ENCODE data around the gene WFIKKN2. TPM values are rescaled to one million over a fixed set of nuclear protein-coding genes. Genes with fewer than 3 reads are reported as not detected.
"Not testable (repeated sequence)": the region's sequence is repeated elsewhere in the genome, so short reads cannot be mapped to it uniquely, and the experiment has no call there.

WFIKKN2 gene
- total RNA-seq (2014; rRNA removed; shearing (Covaris generic)) = not detected in 2 replicates
- polyA plus RNA-seq (2015; cell fraction: cytosol; rRNA removed) = not detected in 2 replicates
- polyA plus RNA-seq (2015; cell fraction: nucleus; rRNA removed) = not detected in 2 replicates

DNA sequence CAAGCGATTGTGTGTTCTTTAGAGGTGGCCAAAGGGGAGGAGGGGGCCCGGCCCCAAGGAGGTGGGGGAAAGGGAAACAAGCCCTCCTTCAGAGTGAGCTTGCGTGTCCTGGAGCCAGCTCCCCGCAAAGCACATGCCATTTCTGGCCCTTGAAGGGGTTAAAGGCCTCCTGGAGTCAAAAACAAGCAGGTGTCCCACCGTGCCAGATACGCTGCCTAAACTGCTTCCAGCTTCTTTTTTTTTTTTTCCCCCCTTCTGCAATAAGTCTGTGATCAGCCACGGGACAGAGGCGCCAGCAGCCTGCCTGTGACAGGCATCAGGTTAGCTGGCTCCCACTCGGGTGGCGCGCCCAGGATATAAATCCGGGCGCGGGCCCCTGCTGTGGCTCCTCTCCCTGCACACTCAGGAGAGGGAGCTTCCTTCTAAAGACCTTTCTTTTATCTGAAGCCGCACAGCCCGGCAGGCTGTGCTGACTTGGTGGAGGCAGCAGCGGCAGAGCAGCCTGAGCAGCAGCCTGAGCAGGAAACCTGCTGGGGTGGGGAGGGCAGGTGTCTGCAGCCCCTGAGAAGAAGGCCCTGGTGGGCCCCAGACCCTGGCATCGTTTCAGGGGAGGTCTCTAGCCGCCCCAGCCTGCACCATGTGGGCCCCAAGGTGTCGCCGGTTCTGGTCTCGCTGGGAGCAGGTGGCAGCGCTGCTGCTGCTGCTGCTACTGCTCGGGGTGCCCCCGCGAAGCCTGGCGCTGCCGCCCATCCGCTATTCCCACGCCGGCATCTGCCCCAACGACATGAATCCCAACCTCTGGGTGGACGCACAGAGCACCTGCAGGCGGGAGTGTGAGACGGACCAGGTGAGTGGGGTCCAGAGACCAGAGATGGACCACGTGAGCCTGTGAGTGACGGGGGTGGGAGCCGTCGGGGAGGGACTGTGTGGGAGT, at the start of gene WFIKKN2:
Gene WFIKKN2 (plus strand): TSS at position 286 of the 934 bp plus-strand sequence. CDS start 352 bp downstream, at position 638.
- in situ Hi-C loops (cut with HindIII; ENCODE audit: low pct_unique_long_range_greater_than_20kb, low sequenced_read_pairs) = no loop called here

DNA sequence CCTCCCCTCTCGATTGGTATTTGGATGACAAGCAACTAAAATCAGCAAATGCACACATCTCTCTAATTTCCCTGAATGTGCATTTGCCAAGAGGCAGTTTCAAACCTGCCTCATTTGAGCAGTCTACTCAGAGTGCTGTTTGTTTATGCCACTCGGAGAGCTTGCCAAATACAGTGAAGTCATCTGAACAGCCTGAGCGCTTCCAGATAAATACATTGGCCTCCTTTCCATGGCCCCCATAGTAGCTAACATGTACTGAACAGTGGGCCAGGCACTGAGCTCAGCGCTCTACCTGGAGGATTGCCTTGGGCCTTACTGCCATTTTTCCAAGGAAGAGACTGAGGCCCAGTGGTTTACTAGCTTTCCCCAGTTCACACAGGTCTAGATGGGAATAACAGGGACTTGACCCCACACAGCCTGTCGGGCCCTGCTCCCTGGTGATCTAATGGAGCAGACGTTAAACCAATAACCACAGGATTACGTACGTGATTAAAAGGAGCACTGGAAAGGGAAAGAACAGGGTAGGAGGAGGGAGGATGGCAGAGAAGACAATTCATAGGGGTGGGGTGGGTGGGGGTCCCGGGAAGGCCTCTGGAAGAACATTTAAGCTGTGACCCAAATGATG, 49.3 kb upstream of the WFIKKN2 start:
- in situ Hi-C loops (cut with HindIII; ENCODE audit: low pct_unique_long_range_greater_than_20kb, low sequenced_read_pairs) = no loop called here
- DNase-seq (ENCODE audit: low read depth, low spot score) = no peak

More for the DNA sequence above, at the start of gene WFIKKN2:
- no peak for DNase-seq (ENCODE audit: low read depth, low spot score)

DNA sequence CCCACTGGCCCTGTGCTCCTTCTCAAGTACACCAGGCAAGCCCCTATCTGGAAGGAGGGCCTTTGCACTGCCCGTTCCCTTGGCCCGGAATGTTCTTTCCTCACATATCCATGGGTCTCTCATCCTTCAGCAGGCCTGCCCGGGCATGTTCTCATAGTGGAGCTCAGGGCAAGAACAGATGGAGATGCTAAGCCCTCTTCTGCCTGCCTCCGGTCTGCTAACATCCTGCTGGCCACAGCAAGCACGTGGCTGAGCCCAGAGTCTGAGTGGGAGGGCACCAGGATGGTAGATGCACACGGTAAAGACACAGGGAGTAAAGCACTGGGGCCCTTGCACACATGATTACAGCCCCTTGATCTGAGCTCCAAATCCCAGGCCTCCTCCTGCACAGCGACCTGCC, 48.3 kb upstream of the WFIKKN2 start:
- in situ Hi-C loops (cut with HindIII; ENCODE audit: low pct_unique_long_range_greater_than_20kb, low sequenced_read_pairs) = no loop called here

GRCh38 chr17:50790618-50791017, 44.8 kb upstream of the WFIKKN2 start:
- in situ Hi-C loops (cut with HindIII; ENCODE audit: low pct_unique_long_range_greater_than_20kb, low sequenced_read_pairs) = no loop called here

More for the DNA sequence above, 48.3 kb upstream of the WFIKKN2 start:
- DNase-seq (ENCODE audit: low read depth, low spot score) = no peak

DNA sequence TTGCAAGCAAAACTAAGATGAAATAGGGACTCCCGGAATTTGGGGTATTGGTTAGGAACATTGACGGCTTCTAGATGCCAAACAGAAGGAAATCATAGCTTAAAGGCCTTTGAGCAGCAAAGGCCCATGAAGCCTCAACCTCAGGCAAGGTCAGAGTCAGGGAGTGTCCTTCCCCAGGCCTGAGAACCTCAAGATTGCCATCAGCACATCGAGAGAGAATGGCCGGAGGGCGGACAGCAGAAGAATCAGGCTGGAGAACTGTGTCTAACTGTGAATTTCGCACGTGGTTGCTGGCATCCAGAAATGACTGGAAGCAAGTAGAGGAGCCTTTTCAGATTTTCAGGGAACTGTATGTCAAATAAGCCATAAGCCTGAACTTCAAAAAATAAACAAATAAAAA, 43.3 kb upstream of the WFIKKN2 start:
- DNase-seq (ENCODE audit: low read depth, low spot score) = no peak
- in situ Hi-C loops (cut with HindIII; ENCODE audit: low pct_unique_long_range_greater_than_20kb, low sequenced_read_pairs) = no loop called here

More at GRCh38 chr17:50790618-50791017, 44.8 kb upstream of the WFIKKN2 start:
- DNase-seq (ENCODE audit: low read depth, low spot score) = no peak

- in situ Hi-C loops (cut with HindIII; ENCODE audit: low pct_unique_long_range_greater_than_20kb, low sequenced_read_pairs) = no loop called here
Observed at GRCh38 chr17:50793007-50793406, 42.4 kb upstream of the WFIKKN2 start.

GRCh38 chr17:50794361-50794760, 41.0 kb upstream of the WFIKKN2 start:
- DNase-seq (ENCODE audit: low read depth, low spot score) = no peak
- in situ Hi-C loops (cut with HindIII; ENCODE audit: low pct_unique_long_range_greater_than_20kb, low sequenced_read_pairs) = no loop called here

More at GRCh38 chr17:50793007-50793406, 42.4 kb upstream of the WFIKKN2 start:
- no peak for DNase-seq (ENCODE audit: low read depth, low spot score)

DNA sequence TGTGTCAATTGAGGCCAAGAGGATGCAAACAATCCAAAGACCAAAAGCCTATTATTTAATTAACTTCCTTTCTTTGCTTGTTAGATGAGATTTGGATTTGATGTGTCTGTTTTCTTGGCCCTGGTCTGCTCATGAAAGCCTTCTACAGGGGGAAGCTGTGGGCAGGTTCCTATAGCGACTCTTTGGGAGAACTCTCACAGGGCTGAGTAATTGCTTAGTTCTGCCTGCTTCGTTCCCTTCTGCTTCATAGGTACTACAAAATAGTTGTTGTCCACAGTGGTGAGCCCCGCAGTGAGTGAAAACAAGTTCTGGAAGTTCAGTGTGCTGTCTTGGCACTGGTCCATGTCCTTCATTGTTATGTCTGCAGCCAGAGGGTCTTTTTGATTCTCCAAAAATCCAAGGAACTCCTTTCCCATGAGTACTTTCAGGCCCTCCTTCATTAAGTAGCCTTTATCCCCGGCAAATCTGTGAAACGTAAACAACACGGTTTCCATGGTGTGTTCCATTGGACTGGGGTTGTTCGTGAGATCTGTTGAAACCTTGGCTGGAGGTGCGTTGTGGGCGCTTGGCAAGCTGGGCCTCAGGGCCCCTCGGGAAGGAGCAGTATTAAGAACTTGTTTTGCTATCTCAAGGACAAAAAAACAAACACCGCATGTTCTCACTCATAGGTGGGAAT, 38.1 kb upstream of the WFIKKN2 start:
- no peak for DNase-seq (ENCODE audit: low read depth, low spot score)
- in situ Hi-C loops (cut with HindIII; ENCODE audit: low pct_unique_long_range_greater_than_20kb, low sequenced_read_pairs) = no loop called here

DNA sequence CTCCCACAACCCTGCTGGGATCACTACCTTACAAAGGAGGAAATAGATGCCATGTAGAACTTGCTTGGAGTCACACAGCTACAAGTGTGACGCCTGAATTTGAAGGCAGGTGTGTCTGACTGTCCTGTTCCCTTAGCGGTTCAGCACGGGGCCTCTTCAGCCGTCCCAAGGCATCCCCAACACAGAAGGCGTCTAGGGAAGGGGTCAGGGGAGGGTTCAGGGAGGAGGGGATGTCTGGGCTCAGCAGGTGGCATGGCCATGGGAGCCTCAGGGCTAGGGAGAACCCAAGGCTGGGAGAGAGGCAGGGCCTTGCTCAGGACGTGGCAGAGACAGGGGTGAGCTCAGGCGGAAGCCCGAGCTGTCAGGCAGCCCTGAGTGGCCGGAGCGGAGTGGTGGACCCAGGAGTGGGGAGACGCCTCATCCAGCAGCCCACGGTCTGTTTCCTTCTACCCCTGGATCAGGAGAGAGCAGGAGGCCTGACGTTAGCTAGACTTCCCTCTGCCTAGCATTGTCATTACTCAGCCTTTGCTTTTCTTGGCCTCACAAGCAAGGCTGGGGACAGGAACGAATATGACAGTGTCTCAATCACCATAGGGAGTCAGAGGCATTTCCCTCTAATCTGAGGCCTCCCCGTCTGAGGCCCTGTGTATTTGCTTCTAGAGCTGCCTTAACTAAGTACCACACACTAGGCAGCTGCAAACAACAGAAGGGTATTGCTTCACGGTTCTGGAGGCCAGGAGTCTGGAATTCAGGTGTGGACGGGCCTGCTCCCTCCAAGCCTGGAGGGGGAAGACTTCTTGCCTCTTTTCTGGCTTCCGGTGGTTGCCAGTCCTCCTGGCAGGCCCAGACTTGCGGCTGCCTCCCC, 36.7 kb upstream of the WFIKKN2 start:
- in situ Hi-C loops (cut with HindIII; ENCODE audit: low pct_unique_long_range_greater_than_20kb, low sequenced_read_pairs) = no loop called here
- DNase-seq (ENCODE audit: low read depth, low spot score) = no peak

DNA sequence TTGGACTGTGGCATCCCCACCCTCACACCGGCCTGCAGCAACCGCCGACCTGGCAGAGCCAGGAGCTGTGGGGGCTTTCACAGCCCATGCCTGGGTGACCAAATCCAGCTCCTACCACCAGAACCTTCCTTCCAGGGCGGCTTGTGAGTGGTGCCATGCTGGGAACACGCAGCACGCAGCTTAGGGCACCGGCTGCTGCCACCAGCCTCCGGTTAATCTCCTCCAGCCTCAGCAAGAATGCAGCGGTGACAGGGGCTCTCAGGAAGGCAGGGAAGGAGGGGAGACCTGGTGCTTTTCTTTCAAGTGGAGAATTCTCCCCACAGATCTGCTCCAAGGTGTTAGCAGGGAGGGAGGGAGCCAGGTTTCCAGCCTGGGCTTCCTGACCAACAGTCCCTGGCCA, 35.8 kb upstream of the WFIKKN2 start:
- in situ Hi-C loops (cut with HindIII; ENCODE audit: low pct_unique_long_range_greater_than_20kb, low sequenced_read_pairs) = no loop called here
- DNase-seq (ENCODE audit: low read depth, low spot score) = no peak

- in situ Hi-C loops (cut with HindIII; ENCODE audit: low pct_unique_long_range_greater_than_20kb, low sequenced_read_pairs) = no loop called here
- DNase-seq (ENCODE audit: low read depth, low spot score) = no peak
Observed at GRCh38 chr17:50800196-50800700, 35.1 kb upstream of the WFIKKN2 start.

GRCh38 chr17:50802609-50803571, 32.5 kb upstream of the WFIKKN2 start:
- in situ Hi-C loops (cut with HindIII; ENCODE audit: low pct_unique_long_range_greater_than_20kb, low sequenced_read_pairs) = no loop called here
- no peak for DNase-seq (ENCODE audit: low read depth, low spot score)

DNA sequence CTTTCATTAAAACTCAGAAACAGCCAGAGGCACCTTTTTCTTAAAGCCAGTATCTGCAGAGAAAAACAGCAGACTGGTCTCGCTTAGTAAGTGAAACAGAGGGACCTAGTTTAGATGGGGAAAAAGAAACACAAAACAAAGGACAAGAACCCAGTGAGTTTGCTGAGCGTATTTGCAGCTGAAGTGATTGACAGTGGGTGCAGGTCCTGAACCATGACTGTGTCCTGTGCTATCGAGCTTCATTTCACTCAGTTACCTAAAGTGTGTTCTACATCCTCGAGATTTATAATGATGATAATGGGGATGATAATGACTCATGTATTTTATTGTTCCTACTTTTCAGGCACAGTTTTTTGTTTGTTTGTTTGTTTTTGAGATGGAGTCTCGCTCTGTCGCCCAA, 31.7 kb upstream of the WFIKKN2 start:
- no peak for DNase-seq (ENCODE audit: low read depth, low spot score)
- in situ Hi-C loops (cut with HindIII; ENCODE audit: low pct_unique_long_range_greater_than_20kb, low sequenced_read_pairs) = no loop called here

DNA sequence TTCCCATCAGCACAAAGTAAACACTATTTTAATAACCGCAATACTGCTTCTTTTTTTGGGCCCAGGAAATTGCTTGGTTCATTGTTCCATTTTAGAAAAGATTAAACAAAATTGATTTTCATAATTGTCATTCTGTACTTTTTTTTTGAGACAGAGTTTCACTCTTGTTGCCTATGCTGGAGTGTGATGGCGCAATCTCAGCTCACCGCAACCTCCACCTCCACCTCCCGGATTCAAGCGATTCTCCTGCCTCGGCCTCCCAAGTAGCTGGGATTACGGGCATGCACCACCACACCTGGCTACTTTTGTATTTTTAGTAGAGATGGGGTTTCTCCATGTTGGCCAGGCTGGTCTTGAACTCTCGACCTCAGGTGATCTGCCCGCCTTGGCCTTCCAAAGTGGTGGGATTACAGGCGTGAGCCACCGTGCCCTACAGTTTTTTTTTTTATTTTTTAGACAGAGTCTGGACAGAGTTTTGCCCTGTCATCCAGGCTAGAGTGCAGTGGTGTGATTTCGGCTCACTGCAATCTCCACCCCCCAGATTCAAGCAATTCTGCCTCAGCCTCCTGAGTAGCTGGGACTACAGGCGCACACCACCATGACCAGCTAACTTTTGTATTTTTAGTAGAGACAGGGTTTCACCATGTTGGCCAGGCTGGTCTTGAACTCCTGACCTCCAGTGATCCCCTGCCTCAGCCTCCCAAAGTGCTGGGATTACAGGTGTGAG, 30.5 kb upstream of the WFIKKN2 start:
- in situ Hi-C loops (cut with HindIII; ENCODE audit: low pct_unique_long_range_greater_than_20kb, low sequenced_read_pairs); DNase-seq (ENCODE audit: low read depth, low spot score): not testable (repeated sequence)

- in situ Hi-C loops (cut with HindIII; ENCODE audit: low pct_unique_long_range_greater_than_20kb, low sequenced_read_pairs) = no loop called here
- DNase-seq (ENCODE audit: low read depth, low spot score) = no peak
Observed at GRCh38 chr17:50805486-50805885, 29.9 kb upstream of the WFIKKN2 start.

Measured in SK-MEL-5 (cell line).